Measurements from ENCODE around the gene C2. TPM values are rescaled to one million over a fixed set of nuclear protein-coding genes. Genes with fewer than 3 reads are reported as not detected.

Gene C2
- total RNA-seq, 1 donor from 2014 or later = 18.6 TPM

- H3K36me3 ChIP-seq = peaks cover 51 to 65% of the 10 kb centered on the region in 2 donors
Measured at GRCh38 chr6:31968791-31969711, 41.5 kb downstream of the C2 start.

DNA sequence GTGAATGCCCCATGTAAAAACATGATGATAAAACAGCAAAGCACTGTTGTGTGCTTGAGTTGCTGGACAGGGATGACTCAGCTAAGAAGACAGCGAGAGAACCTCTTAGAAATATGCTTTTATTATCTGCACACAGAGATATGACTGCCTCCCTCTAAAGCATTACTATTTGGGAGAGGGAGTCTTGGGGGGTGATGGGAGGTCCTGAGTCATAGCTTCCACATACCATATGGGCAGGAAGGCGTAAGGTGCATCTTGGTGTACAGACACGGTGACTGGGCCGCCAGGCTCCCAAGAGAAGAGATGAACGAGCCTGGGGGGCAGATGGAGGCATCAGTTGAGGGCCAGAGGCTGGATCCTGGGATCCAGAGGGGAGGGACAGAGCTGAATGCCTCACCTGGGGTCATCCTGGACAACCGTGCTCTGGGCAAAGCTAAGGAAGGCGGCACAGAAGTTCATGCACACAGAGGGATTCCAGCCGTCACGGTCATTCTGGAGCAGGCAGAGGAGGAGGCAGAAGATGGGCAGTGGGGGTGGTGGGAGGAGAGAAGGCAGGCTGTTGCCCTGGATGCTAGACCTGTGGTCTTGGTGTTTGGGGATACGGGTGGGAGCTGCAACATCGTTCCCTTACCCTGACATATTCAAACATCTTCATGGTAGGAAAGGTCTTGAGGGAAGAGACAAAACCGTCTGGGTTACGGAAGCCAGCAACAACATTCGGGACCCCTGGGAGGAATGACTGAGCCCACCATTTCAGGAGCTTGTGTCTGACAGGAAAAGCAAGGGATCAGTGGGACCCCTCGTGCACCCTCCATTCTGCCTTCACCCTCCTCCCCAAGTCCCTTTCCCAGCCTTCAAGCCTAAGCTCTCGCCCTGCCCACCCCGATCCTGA is 42.4 kb downstream of the C2 start:
- Histone ChIP-seq H3K4me1 (peaks cover 10 to 16% of the 10 kb centered on the region in 2 donors), H3K9me3 (no peaks in the 10 kb centered on the region), H3K27ac (peak overlapping the region; percentile 92 to 99), H3K4me3 (peak overlapping the region; percentile 78 to 80), H3K27me3 (no peaks in the 10 kb centered on the region), H3K36me3 (peaks cover 46 to 56% of the 10 kb centered on the region in 2 donors)
- DNase-seq (ENCODE audit: low spot score in 2 of 2) = no peak
- no peak for TF ChIP-seq CTCF (IDR thresholded peaks at IDR 0.05)
- intact Hi-C loops (cut with DNase I) = loop anchor here (10.0 kb wide), 1 partner anchor 205 kb away; the partner anchor contains the start of genes AGPAT1 and RNF5

More at GRCh38 chr6:31968791-31969711, 41.5 kb downstream of the C2 start:
- Histone ChIP-seq H3K27ac (peak overlapping the region; percentile 14 to 18), H3K27me3 (no peaks in the 10 kb centered on the region), H3K9me3 (no peaks in the 10 kb centered on the region), H3K4me1 (peaks cover 10 to 16% of the 10 kb centered on the region in 2 donors), H3K4me3 (no peak overlapping the region)
- TF ChIP-seq CTCF (IDR thresholded peaks at IDR 0.05) = no peak
- DNase-seq (ENCODE audit: low spot score in 2 of 2) = no peak
- intact Hi-C loops (cut with DNase I) = no loop called here

GRCh38 chr6:31970604-31971271 is 43.2 kb downstream of the C2 start:
- Histone ChIP-seq H3K27me3 (no peaks in the 10 kb centered on the region), H3K36me3 (peaks cover 38 to 48% of the 10 kb centered on the region in 2 donors), H3K27ac (peak overlapping the region; percentile 92 to 99), H3K9me3 (no peaks in the 10 kb centered on the region), H3K4me1 (peaks cover 10 to 16% of the 10 kb centered on the region in 2 donors), H3K4me3 (peak overlapping the region; percentile 78 to 80)
- peak in 1 of 2 donors; percentile 62 for DNase-seq (ENCODE audit: low spot score in 2 of 2)
- intact Hi-C loops (cut with DNase I) = loop anchor here (10.0 kb wide), 1 partner anchor 204 kb away; the partner anchor contains the start of genes AGPAT1 and RNF5
- TF ChIP-seq CTCF (IDR thresholded peaks at IDR 0.05) = no peak

DNA sequence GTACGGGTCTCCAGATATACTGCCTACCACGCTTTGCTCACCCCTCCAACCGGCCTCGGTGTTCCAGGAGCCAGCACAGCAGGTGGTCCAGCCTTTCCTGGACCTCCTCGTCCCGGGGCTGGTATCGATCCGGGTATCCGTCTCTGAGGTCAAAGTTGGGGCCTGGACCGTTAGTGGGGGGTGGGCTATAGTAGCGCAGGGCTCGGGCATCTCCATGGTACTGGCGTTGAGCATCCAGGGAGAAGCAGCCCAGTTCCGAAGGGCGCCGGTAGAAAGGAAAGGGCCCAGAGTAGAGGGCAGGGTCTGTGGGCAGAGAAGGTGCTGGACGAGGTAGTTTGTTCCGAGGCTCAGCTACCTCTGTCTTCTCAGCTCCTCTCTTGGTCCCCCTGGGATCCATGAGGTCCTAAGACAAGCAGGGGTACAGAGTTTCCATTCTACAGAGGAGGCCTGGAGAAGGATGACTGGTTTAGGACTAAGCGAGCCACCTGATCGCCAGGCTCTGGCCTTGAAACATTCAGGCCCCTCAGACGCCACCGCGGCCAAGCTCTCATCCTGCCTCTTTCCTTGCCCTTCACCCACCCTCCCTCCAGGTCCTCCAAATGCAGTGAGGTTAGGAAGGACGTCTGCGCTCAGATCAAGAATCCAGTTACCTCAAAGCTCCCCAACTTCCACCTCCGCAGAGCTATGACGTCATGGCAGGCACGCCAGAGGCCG is 43.9 kb downstream of the C2 start:
- Histone ChIP-seq H3K9me3 (no peaks in the 10 kb centered on the region), H3K4me1 (peaks cover 10 to 16% of the 10 kb centered on the region in 2 donors), H3K27me3 (no peaks in the 10 kb centered on the region), H3K4me3 (peak overlapping the region; percentile 78 to 80), H3K36me3 (peaks cover 31 to 42% of the 10 kb centered on the region in 2 donors), H3K27ac (peak overlapping the region; percentile 92 to 99)
- TF ChIP-seq CTCF (IDR thresholded peaks at IDR 0.05) = no peak
- intact Hi-C loops (cut with DNase I) = loop anchor here (10.0 kb wide), 1 partner anchor 203 kb away; the partner anchor contains the start of genes AGPAT1 and RNF5
- DNase-seq (ENCODE audit: low spot score in 2 of 2) = no peak

Data from ascending aorta (tissue), 2 donors.